ENCODE results near the gene LIPM.

- TF ChIP-seq CTCF (IDR thresholded peaks at IDR 0.05), result no peak
- no peak for TF ChIP-seq POLR2A (IDR thresholded peaks at IDR 0.05; ENCODE audit: low read depth)
Measured at GRCh38 chr10:88800152-88801125, 2.1 kb upstream of the LIPM start.
